PC-3 (cell line): Measurements from ENCODE around the gene NCOA1.

Source experiments
- CTCF ChIP-seq: fragments of 300-600 bp; sonication (generic); conservative IDR thresholded peaks from 2 replicates; pipeline ENCODE4 v1.5.1; 2017; ENCODE audit warnings: antibody characterized with exemption, low read depth, mild to moderate bottlenecking, low read length
- EZH2 ChIP-seq: fragments of 300-600 bp; sonication (generic); IDR thresholded peaks from one replicate; pipeline ENCODE4 v1.6.1; 2017; ENCODE audit warnings: antibody characterized with exemption, mild to moderate bottlenecking, low read length; ENCODE audit not compliant: unreplicated experiment

- TF ChIP-seq CTCF (no peak), EZH2 (no peak)
Observed at GRCh38 chr2:24453379-24454073, 37.5 kb upstream of the NCOA1 start.
